GM12873 (cell line): ENCODE results near the gene ENDOV.

Experiments
- TF ChIP-seq, protein P1 (sequence below): IDR thresholded peaks from 2 replicates; pipeline ENCODE4 v1.5.1; 2012; ENCODE audit warnings: low read depth, mild to moderate bottlenecking, moderate library complexity, low read length, control low read depth; ENCODE audit not compliant: insufficient read depth; ENCODE audit errors: missing control alignments

The ENDOV gene

DNA sequence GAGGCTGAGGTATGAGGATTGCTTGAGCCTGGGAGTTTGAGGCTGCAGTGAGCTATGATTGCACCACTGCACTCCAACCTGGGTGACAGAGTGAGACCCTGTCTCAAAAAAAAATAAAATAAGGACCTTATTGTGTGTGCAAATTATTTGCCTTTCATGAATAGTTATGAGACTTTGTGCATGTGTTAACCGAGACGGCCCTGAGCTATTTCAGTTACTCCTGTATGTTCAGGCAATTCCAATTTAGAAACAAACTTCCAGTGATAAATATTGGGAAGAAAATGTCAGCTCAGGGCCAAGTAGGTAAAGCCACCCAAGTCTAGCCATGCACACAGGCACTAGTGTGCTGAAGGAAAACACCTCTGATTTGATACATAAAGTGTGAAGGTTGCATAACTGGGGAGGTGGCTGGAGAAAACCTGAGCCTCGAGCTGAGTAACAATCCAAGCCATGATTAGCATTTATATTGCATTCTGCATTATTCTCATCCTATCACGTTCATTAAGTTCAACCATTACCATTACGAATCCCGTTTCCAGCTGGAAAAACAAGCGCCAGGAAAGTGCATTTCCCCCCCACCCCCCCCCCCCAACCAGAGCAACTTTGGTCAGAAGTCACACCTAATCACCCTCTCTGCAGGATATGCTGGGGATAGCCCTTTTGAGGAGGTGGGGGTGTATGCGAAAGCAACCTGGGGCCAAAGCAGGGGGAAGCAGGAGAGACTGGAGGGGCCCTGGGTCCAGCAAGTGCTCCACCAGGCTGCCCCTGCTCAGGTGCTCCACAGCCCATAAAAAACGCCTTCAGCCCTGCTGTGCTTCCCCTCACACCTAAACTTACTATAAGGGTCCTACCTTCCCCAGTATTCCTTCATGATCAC is 18.6 kb upstream of the ENDOV start:
- TF ChIP-seq, protein P1, sequence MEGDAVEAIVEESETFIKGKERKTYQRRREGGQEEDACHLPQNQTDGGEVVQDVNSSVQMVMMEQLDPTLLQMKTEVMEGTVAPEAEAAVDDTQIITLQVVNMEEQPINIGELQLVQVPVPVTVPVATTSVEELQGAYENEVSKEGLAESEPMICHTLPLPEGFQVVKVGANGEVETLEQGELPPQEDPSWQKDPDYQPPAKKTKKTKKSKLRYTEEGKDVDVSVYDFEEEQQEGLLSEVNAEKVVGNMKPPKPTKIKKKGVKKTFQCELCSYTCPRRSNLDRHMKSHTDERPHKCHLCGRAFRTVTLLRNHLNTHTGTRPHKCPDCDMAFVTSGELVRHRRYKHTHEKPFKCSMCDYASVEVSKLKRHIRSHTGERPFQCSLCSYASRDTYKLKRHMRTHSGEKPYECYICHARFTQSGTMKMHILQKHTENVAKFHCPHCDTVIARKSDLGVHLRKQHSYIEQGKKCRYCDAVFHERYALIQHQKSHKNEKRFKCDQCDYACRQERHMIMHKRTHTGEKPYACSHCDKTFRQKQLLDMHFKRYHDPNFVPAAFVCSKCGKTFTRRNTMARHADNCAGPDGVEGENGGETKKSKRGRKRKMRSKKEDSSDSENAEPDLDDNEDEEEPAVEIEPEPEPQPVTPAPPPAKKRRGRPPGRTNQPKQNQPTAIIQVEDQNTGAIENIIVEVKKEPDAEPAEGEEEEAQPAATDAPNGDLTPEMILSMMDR = no peak

DNA sequence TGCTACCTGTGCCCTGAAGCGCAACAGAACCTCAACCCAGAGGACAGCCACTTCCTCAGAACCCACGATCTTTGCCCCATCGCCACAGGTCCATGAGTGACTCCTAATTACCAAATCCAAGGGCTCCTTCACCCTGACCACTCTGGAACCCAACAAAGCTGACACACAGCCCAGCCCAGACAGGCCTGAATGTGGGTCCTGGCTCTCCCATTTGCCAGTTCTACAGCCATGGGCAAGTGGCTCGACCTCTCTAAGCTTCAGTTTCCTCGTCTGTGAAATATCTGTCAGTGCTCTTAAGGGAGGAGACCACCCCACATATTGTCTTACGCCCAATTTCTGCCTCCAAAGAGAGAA is 18.0 kb upstream of the ENDOV start:
- TF ChIP-seq, protein P1 = no peak

DNA sequence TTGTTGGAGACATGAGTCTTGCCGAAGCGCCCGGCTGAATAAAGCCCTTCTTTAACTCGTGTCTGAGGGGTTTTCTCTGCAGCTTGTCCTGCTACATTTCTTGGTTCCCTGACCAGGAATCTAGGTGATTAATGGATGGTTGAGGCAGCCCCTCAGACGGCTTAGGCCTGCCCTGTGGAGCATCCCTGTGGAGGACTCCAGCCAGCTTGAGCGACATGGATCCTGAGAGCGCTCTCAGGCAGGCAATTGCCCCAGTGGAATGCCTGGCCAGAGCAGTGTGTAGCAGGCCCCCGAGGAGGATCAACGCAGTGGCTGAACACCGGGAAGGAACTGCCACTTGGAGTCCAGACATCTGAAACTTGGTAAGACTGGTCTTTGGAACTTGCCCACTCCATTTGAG is 17.3 kb upstream of the ENDOV start:
- TF ChIP-seq, protein P1 = no peak

DNA sequence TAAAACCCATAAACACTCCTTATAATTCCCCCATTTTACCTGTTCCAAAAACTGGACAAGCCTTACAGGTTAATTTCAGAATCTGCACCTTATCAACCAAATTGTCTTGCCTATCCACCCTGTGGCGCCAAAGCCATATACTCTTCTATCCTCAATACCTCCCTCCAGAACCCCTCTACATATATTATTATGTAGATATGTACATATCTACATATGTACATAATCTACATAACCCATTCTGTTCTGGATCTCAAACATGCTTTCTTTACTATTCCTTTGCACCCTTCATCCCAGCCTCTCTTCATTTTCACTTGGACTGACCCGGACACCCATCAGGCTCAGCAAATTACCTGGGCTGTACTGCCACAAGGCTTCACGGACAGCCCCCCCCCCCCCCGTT is 12.0 kb upstream of the ENDOV start:
- TF ChIP-seq, protein P1 = no peak

DNA sequence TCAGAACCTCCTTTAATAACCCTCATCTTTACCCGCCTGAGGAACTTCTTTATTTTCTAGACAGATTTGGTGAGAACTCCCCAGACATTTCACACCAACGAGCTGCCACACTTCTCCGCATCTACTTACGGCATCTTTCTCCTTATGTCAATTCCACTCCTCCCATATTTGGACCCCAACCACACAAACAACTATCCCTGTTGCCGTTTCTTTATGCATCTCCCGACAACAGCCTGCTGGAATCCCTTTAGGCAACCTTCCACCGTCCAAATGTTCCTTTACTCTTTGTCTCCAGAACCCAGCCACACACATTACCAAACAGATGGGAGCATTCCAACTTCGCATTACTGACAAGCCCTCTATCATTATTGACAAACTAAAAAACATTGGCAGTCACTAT is 8.8 kb upstream of the ENDOV start:
- TF ChIP-seq, protein P1 = no peak

DNA sequence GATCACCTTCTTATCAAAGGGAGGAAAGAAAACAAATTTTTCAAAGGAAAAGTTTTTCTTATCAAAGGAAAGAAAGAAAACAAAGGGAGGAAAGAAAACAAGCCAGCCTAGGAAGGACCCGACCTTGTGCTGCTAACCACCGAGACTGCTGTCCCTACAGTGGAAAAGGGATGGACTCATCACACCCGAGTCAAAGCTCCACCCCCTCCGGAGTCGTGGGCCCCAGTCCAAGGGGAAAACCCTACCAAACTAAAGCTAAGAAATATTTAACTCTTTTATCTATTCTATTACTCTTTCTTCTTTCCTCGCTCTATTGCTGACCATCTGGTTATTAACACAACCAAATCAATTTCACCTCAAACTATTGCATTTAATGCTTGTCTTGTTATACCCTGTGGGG is 6.1 kb upstream of the ENDOV start:
- TF ChIP-seq, protein P1 = no peak

DNA sequence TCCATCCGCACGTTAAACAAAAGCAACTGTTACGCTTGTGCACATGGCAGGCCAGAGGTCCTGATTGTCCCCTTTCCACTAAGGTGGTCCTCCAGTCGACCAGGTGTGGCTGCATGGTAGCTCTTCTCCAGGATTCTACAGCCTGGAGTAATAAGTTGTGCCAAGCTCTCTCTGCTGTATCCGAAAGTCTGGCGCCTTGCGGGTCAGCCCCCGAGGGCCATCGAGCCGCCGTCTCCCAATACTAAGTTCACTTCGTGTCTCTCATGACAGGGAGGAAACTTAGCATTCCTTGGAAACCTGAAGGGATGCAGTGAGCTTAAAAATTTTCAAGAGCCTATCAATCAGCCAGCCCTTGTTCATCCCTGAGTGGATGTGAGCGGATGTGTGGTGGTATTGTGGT is 5.3 kb upstream of the ENDOV start:
- TF ChIP-seq, protein P1 = no peak
